Activated naive CD4-positive, alpha-beta T cell treated with anti-CD3 and anti-CD28 coated beads for 36 hours (primary cell): ENCODE results near the gene C16orf46. TPM values are rescaled to one million over a fixed set of nuclear protein-coding genes. Genes with fewer than 3 reads are reported as not detected.

Experiments used
- CTCF ChIA-PET: fragments of 350-600 bp; sonication (Branson Sonifier 250); formaldehyde crosslinking; loops from one replicate; lab custom pipeline; 2021; ENCODE audit warnings: antibody characterized with exemption; lab: Charles Lee
- DNase-seq: peaks from one replicate; pipeline ENCODE4 v3.0.0-alpha.2; 2020
- H3K27ac Mint-ChIP-seq: one replicate; pipeline ENCODE4 v1.8.0; 2021; ENCODE audit warnings: mild to moderate bottlenecking, mixed read lengths
- H3K27me3 Mint-ChIP-seq: one replicate; pipeline ENCODE4 v1.8.0; 2021; ENCODE audit warnings: low read depth, mixed read lengths
- H3K36me3 Mint-ChIP-seq: one replicate; pipeline ENCODE4 v1.8.0; 2021; ENCODE audit warnings: low read depth, mixed read lengths
- H3K4me1 Mint-ChIP-seq: one replicate; pipeline ENCODE4 v1.8.0; 2021; ENCODE audit warnings: low read depth, mixed read lengths
- H3K4me3 Mint-ChIP-seq: one replicate; pipeline ENCODE4 v1.8.0; 2021; ENCODE audit warnings: mild to moderate bottlenecking, moderate library complexity, mixed read lengths
- H3K9me3 Mint-ChIP-seq: one replicate; pipeline ENCODE4 v1.8.0; 2021; ENCODE audit warnings: mixed read lengths
- intact Hi-C: fragments of 100-400 bp; cut with micrococcal nuclease; formaldehyde crosslinking; loops from one replicate; pipeline ENCODE4 v1.15.1; 2023
- total RNA-seq, 2 experiments: library from RNA; stranded (reverse); gene quantifications; one replicate each; pipeline ENCODE4 v1.2.3, GENCODE V29; 2021

The C16orf46 gene
- total RNA-seq, 2 experiments from 2014 or later = 0.74 TPM; not detected in 1

DNA sequence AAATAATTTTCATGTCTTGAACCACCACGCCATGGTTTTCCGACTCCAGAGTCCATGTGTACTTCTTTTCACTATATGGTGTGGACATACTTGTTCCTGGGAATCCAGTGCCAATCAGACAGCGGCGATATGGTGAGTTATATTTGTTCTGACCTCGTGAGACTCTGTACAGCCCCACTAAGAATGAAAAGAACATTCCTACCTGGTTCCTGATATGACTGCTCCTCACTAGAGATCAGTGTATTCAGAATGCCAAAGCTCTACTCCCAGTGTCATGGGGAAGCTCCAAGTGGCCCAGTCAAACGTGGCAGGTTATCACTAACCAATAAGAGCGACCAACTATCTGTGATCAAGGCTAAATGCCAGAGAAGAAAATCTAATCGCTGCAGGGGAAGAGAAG, 6.1 kb downstream of the C16orf46 start:
- Mint-ChIP-seq H3K27ac (no peak overlapping the region), H3K27me3 (no peaks in the 10 kb centered on the region), H3K36me3 (no peaks in the 10 kb centered on the region), H3K9me3 (no peaks in the 10 kb centered on the region), H3K4me3 (no peak overlapping the region), H3K4me1 (peaks cover 3% of the 10 kb centered on the region)
- intact Hi-C loops = no loop called here
- DNase-seq = no peak
- CTCF ChIA-PET = interaction anchor here (1.2 kb wide), 1 partner anchor 35 kb away, joined by 4 read pairs; the partner anchor contains the start of gene ATMIN

GRCh38 chr16:81069063-81069462, 8.0 kb downstream of the C16orf46 start:
- intact Hi-C loops = no loop called here
- Mint-ChIP-seq H3K27me3 (no peaks in the 10 kb centered on the region), H3K9me3 (no peaks in the 10 kb centered on the region), H3K4me1 (peaks cover 3% of the 10 kb centered on the region), H3K27ac (no peak overlapping the region), H3K4me3 (no peak overlapping the region), H3K36me3 (no peaks in the 10 kb centered on the region)
- DNase-seq = no peak
- CTCF ChIA-PET = no interaction called here

- H3K4me1 Mint-ChIP-seq = peaks cover 3% of the 10 kb centered on the region
- no peaks in the 10 kb centered on the region for H3K27me3 Mint-ChIP-seq
- intact Hi-C loops = no loop called here
- no peaks in the 10 kb centered on the region for H3K36me3 Mint-ChIP-seq
- H3K9me3 Mint-ChIP-seq = no peaks in the 10 kb centered on the region
- CTCF ChIA-PET = no interaction called here
- no peak overlapping the region for H3K4me3 Mint-ChIP-seq
- no peak overlapping the region for H3K27ac Mint-ChIP-seq
- no peak for DNase-seq
These were observed 9.9 kb downstream of the C16orf46 start for GRCh38 chr16:81067166-81067565.

DNA sequence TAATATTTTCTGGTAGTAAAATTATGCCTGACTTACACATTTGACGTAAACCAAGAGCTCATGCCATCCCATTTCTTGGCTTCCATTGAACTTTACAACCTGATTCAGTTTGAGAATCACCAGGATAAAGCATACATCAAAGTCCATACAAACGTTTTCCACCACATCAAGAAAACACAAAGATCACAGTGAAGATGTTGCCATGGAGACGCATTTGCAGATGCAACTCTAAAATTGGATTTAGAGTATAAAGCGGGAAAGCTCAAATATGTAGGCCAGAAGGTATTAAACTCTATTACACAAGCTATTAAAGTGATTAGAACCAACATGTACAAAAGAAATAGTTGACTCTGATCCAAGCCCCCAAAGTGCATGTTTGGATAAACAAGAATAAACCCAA, 10.4 kb downstream of the C16orf46 start:
- intact Hi-C loops = no loop called here
- DNase-seq = no peak
- Mint-ChIP-seq H3K9me3 (no peaks in the 10 kb centered on the region), H3K4me1 (peaks cover 3% of the 10 kb centered on the region), H3K27me3 (no peaks in the 10 kb centered on the region), H3K4me3 (no peak overlapping the region), H3K36me3 (no peaks in the 10 kb centered on the region), H3K27ac (no peak overlapping the region)
- CTCF ChIA-PET = interaction anchor here (0.6 kb wide), 1 partner anchor 10 kb away, joined by 3 read pairs; no protein-coding TSS in a partner anchor

DNA sequence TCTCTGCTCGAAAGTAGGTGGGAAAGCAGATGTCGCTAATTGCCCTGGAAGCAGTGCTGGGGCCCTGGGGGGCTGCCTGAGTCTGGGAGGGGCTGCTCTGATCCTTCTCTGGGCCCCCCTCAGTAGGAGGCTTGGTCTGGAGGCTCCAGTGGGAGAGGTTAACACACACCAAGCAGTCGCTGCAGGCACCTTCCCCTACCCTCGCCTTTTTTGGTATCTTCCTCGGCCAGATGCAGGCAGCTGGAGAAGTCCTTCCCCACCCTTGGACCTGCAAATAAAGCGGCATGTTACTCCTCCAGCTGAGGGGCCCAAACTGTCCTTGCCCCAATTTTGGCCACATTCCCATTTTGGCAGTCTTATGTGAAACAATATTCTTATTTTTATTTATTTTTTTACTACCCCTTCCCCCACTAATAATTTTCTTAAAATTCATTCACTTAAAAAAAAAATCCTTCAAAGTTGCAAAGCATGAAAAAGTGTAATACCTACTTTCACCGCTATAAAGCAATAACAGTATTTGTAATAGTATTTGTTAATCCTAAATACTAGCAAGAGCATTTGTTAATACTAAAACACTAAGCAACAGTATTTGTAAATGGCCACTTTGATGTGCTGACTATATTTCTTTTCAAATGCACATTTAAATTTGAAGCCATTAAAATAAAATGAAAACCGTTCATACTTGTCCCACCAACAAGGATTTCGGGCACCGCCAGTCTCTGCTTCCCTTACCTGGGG, 15.0 kb downstream of the C16orf46 start:
- no peaks in the 10 kb centered on the region for H3K9me3 Mint-ChIP-seq
- H3K36me3 Mint-ChIP-seq = no peaks in the 10 kb centered on the region
- no peak overlapping the region for H3K4me3 Mint-ChIP-seq
- peaks cover under 1% of the 10 kb centered on the region for H3K4me1 Mint-ChIP-seq
- no peak overlapping the region for H3K27ac Mint-ChIP-seq
- intact Hi-C loops = no loop called here
- no peak for DNase-seq
- no peaks in the 10 kb centered on the region for H3K27me3 Mint-ChIP-seq
- CTCF ChIA-PET = no interaction called here

DNA sequence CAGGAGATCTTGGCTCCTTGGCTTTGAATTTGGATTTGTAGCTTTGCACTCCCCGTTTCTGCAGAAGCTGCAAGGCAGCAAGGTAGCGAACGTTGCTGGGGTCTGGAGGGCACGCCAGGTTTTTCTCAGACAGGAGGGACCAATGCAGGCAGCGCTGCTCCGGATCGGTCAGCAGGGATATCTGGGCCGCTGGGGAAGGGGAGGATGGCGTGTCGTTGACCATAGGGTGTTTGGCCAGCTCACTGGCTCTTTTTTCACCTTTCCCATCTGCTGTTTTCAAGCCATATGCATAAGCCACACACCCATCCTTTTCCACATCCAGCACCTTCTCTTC, 15.8 kb downstream of the C16orf46 start:
- DNase-seq = no peak
- no peaks in the 10 kb centered on the region for H3K27me3 Mint-ChIP-seq
- intact Hi-C loops = no loop called here
- no peaks in the 10 kb centered on the region for H3K9me3 Mint-ChIP-seq
- CTCF ChIA-PET = no interaction called here
- H3K4me1 Mint-ChIP-seq = no peaks in the 10 kb centered on the region
- no peak overlapping the region for H3K4me3 Mint-ChIP-seq
- H3K36me3 Mint-ChIP-seq = no peaks in the 10 kb centered on the region
- no peak overlapping the region for H3K27ac Mint-ChIP-seq

- H3K36me3 Mint-ChIP-seq = no peaks in the 10 kb centered on the region
- H3K4me3 Mint-ChIP-seq = no peak overlapping the region
- no peak overlapping the region for H3K27ac Mint-ChIP-seq
- intact Hi-C loops = no loop called here
- no peaks in the 10 kb centered on the region for H3K27me3 Mint-ChIP-seq
- no peaks in the 10 kb centered on the region for H3K9me3 Mint-ChIP-seq
- no peaks in the 10 kb centered on the region for H3K4me1 Mint-ChIP-seq
- CTCF ChIA-PET = no interaction called here
- no peak for DNase-seq
These were observed 16.3 kb downstream of the C16orf46 start for GRCh38 chr16:81060576-81061306.

DNA sequence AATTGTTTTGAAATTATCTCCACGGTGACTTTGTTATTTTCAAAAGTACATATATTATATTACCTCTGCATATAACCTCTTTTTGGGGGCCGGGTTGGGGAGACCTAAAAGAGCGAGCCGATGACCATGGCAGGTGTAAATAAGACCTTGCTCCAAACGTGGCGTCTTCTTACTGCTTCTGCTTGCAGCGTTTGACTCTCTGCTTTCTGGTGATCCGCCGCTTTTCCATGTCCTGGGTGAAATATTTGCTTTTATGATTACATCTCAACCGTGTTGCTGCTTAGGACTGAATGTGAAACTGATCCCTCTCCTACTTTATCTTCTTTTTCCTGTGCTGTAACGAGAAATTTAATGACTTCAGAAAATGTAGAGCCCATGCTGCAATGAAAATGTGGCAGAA, 23.3 kb downstream of the C16orf46 start:
- Mint-ChIP-seq H3K4me3 (no peak overlapping the region), H3K27me3 (no peaks in the 10 kb centered on the region), H3K9me3 (peaks cover 13% of the 10 kb centered on the region), H3K36me3 (peaks cover 6% of the 10 kb centered on the region), H3K27ac (no peak overlapping the region), H3K4me1 (no peaks in the 10 kb centered on the region)
- intact Hi-C loops = no loop called here
- CTCF ChIA-PET = no interaction called here
- DNase-seq = no peak

- H3K4me3 Mint-ChIP-seq = no peak overlapping the region
- H3K36me3 Mint-ChIP-seq = peaks cover 32% of the 10 kb centered on the region
- no peaks in the 10 kb centered on the region for H3K27me3 Mint-ChIP-seq
- peaks cover 18% of the 10 kb centered on the region for H3K4me1 Mint-ChIP-seq
- no peak overlapping the region for H3K27ac Mint-ChIP-seq
- CTCF ChIA-PET = no interaction called here
- no peaks in the 10 kb centered on the region for H3K9me3 Mint-ChIP-seq
- intact Hi-C loops = no loop called here
- no peak for DNase-seq
These were observed 34.2 kb downstream of the C16orf46 start for GRCh38 chr16:81042821-81043220.

- H3K27ac Mint-ChIP-seq = no peak overlapping the region
- no peak for DNase-seq
- no peaks in the 10 kb centered on the region for H3K27me3 Mint-ChIP-seq
- intact Hi-C loops = no loop called here
- no peaks in the 10 kb centered on the region for H3K9me3 Mint-ChIP-seq
- no peak overlapping the region for H3K4me3 Mint-ChIP-seq
- peaks cover 32% of the 10 kb centered on the region for H3K36me3 Mint-ChIP-seq
- CTCF ChIA-PET = no interaction called here
- peaks cover 29% of the 10 kb centered on the region for H3K4me1 Mint-ChIP-seq
These were observed 35.3 kb downstream of the C16orf46 start for GRCh38 chr16:81041696-81042095.

GRCh38 chr16:81040842-81041241, 36.2 kb downstream of the C16orf46 start:
- intact Hi-C loops = no loop called here
- Mint-ChIP-seq H3K36me3 (peaks cover 32% of the 10 kb centered on the region), H3K4me3 (no peak overlapping the region), H3K27me3 (no peaks in the 10 kb centered on the region), H3K27ac (no peak overlapping the region), H3K4me1 (peaks cover 32% of the 10 kb centered on the region), H3K9me3 (no peaks in the 10 kb centered on the region)
- DNase-seq = no peak
- CTCF ChIA-PET = no interaction called here

DNA sequence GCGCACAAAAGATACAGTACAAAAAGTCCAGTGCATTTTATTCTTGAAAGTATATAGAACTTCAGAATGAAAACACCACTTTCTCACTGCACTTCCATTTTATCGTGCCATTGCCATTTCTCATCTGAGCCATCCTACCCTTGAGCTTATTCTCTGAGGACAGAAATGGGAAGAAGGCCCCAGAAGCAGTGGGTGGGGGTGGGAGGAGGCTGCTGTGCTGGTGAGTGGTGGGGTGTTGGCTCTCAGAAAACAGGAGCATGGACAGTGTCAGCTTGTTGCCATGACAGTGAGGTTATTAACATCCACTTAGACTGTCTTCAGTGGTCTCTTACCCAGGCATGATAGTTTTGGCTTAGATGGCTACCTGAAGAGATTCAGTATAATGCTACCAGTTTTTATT, 36.9 kb downstream of the C16orf46 start:
- intact Hi-C loops = no loop called here
- Mint-ChIP-seq H3K9me3 (no peaks in the 10 kb centered on the region), H3K4me3 (no peak overlapping the region), H3K36me3 (peaks cover 32% of the 10 kb centered on the region), H3K27ac (no peak overlapping the region), H3K4me1 (peaks cover 34% of the 10 kb centered on the region), H3K27me3 (no peaks in the 10 kb centered on the region)
- CTCF ChIA-PET = no interaction called here
- no peak for DNase-seq
